Glomerular endothelial cell (primary cell): ENCODE measurements around the gene FRMD4A. TPM values are rescaled to one million over a fixed set of nuclear protein-coding genes. Genes with fewer than 3 reads are reported as not detected.

Experiments used
- DNase-seq: peaks from one replicate; pipeline ENCODE4 v3.0.0-alpha.2; 2011; ENCODE audit warnings: low read depth, low spot score; ENCODE audit errors: extremely low read depth
- total RNA-seq: library from RNA; depleted of rRNA; stranded (reverse); fragments of >200 nt; gene quantifications from 2 replicates; pipeline ENCODE4 v1.2.3, GENCODE V29; 2015

FRMD4A gene
- total RNA-seq, 1 donor from 2014 or later = 162 TPM

GRCh38 chr10:13741438-13741837 is 589.3 kb downstream of the FRMD4A start:
- no peak for DNase-seq

GRCh38 chr10:13740461-13740860 is 590.3 kb downstream of the FRMD4A start:
- DNase-seq = no peak

GRCh38 chr10:13739183-13739582 is 591.5 kb downstream of the FRMD4A start:
- DNase-seq = no peak

- DNase-seq = no peak
These were observed 594.2 kb downstream of the FRMD4A start for GRCh38 chr10:13736506-13736905.

- DNase-seq = no peak
These were observed 596.6 kb downstream of the FRMD4A start for GRCh38 chr10:13734151-13734550.

- DNase-seq = no peak
These were observed 597.7 kb downstream of the FRMD4A start for GRCh38 chr10:13733071-13733470.

- DNase-seq = no peak
These were observed 598.3 kb downstream of the FRMD4A start for GRCh38 chr10:13732465-13732881.

GRCh38 chr10:13731799-13732198 is 598.9 kb downstream of the FRMD4A start:
- DNase-seq = no peak

- DNase-seq = no peak
These were observed 599.8 kb downstream of the FRMD4A start for GRCh38 chr10:13730956-13731355.

- no peak for DNase-seq
These were observed 600.4 kb downstream of the FRMD4A start for GRCh38 chr10:13730306-13730652.

- DNase-seq = no peak
These were observed 601.0 kb downstream of the FRMD4A start for GRCh38 chr10:13729586-13730305.

GRCh38 chr10:13728898-13729535 is 601.7 kb downstream of the FRMD4A start:
- DNase-seq = no peak

- no peak for DNase-seq
These were observed 605.1 kb downstream of the FRMD4A start for GRCh38 chr10:13725594-13725993.

GRCh38 chr10:13724484-13724883 is 606.2 kb downstream of the FRMD4A start:
- DNase-seq = no peak

GRCh38 chr10:13722747-13723653 is 607.7 kb downstream of the FRMD4A start:
- DNase-seq = no peak

- no peak for DNase-seq
These were observed 609.2 kb downstream of the FRMD4A start for GRCh38 chr10:13721486-13721885.

- DNase-seq = no peak
These were observed 610.0 kb downstream of the FRMD4A start for GRCh38 chr10:13720699-13721098.

GRCh38 chr10:13719425-13719824 is 611.3 kb downstream of the FRMD4A start:
- DNase-seq = no peak

GRCh38 chr10:13718820-13719219 is 611.9 kb downstream of the FRMD4A start:
- DNase-seq = no peak

- DNase-seq = no peak
These were observed 612.6 kb downstream of the FRMD4A start for GRCh38 chr10:13717936-13718772.

- DNase-seq = no peak
These were observed 613.2 kb downstream of the FRMD4A start for GRCh38 chr10:13717571-13717935.
